Peyer's patch (tissue), 4 donors: ENCODE data around the gene CHST11.

Source experiments
- CTCF ChIP-seq, 6 experiments: fragments of 450-650 bp in 4 of 6; fragments of 200-600 bp in 2 of 6; sonication (generic) in 1 of 6; IDR thresholded peaks; one replicate each; pipeline ENCODE4 v1.5.1; 2017 to 2019; ENCODE audit warnings: antibody characterized with exemption in 6 of 6, mild to moderate bottlenecking in 3 of 6, moderate library complexity in 1 of 6
- POLR2A ChIP-seq, 2 donors: fragments of 450-650 bp; IDR thresholded peaks; one replicate each; pipeline ENCODE4 v1.5.1; 2017; ENCODE audit warnings: antibody characterized with exemption in 2 of 2, mild to moderate bottlenecking in 2 of 2, moderate library complexity in 2 of 2

- TF ChIP-seq POLR2A (IDR thresholded peaks at IDR 0.05) (no peak), CTCF (IDR thresholded peaks at IDR 0.05) (no peak)
Observed at GRCh38 chr12:104683831-104684503, 227.2 kb downstream of the CHST11 start.
